ENCODE results near the gene DPCD. TPM values are rescaled to one million over a fixed set of nuclear protein-coding genes. Genes with fewer than 3 reads are reported as not detected.

DPCD gene
- total RNA-seq, 4 donors from 2014 or later, result 13.4 to 30.1 (median 24.5) TPM

DNA sequence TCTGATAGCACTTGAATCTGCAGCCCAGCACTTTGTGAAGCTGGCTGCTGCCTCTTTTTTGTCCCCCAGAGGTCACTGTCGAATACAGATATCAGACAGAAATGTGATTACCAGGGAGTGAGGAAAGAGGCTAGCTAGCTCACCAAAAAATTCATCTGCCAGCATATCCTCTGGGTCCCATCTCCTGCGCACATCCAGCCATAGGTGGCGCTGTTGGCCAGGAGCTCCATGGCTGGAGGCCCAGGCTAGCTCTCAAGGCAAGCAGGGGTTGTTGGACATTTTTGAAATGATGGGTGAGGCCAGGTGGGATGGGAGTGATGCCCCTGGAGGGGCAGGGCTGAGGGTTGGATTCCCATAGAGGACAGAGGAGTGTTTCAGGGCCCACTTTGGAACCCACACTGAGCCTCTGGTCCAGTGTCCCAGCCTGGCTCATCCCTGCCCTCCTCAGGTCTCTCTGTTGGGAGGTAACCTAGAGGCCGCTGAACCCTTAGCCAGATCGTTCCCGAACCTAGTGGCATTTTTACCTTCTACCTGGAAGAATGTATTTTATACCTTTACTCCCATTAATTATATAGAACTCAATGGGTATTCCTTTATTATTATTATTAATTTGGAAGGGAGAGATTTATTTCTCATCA, 14.8 kb downstream of the DPCD start:
- WGBS, 2 donors (ENCODE audit: low coverage in 1 of 2), result 54 to 67% methylated on average over 4 to 6 of the region's 6 CpGs
- H3K36me3 ChIP-seq, result peaks cover 0 to 53% of the 10 kb centered on the region in 2 donors
- no peaks in the 10 kb centered on the region for H3K27me3 ChIP-seq
- ATAC-seq, result peak; percentile 78
- H3K4me3 ChIP-seq, result no peak overlapping the region
- no peaks in the 10 kb centered on the region for H3K4me1 ChIP-seq
- TF ChIP-seq, protein P1, sequence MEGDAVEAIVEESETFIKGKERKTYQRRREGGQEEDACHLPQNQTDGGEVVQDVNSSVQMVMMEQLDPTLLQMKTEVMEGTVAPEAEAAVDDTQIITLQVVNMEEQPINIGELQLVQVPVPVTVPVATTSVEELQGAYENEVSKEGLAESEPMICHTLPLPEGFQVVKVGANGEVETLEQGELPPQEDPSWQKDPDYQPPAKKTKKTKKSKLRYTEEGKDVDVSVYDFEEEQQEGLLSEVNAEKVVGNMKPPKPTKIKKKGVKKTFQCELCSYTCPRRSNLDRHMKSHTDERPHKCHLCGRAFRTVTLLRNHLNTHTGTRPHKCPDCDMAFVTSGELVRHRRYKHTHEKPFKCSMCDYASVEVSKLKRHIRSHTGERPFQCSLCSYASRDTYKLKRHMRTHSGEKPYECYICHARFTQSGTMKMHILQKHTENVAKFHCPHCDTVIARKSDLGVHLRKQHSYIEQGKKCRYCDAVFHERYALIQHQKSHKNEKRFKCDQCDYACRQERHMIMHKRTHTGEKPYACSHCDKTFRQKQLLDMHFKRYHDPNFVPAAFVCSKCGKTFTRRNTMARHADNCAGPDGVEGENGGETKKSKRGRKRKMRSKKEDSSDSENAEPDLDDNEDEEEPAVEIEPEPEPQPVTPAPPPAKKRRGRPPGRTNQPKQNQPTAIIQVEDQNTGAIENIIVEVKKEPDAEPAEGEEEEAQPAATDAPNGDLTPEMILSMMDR (IDR thresholded peaks at IDR 0.05), result peak in 3 of 4 experiments; percentile 61 to 71 (median 65)
- TF ChIP-seq POLR2AphosphoS5 (IDR thresholded peaks at IDR 0.05), result no peak
- no peaks in the 10 kb centered on the region for H3K9me3 ChIP-seq
- no peak overlapping the region for H3K27ac ChIP-seq

DNA sequence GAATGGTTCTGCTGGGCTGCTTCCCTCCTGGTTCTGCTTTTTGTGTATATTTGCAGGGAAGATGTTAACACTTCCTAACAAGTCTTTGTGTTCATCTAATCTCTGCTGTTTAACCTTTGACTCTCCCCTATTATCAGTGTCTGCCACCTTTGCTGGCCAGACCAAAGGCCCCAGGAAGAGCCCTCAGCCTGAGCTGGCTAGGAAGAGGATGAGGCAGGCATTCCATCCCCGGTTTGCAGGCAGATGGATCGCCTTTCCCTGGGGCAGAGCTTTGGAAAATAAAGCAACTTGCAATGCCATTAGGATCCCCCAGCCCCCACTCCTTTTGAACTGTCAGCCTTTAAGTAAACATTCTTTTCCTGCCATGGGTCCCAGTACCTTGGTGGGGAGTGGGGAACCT, 19.0 kb downstream of the DPCD start:
- no peak for TF ChIP-seq EP300 (IDR thresholded peaks at IDR 0.05)
- TF ChIP-seq POLR2A (IDR thresholded peaks at IDR 0.05), result no peak
- TF ChIP-seq, protein P1 (IDR thresholded peaks at IDR 0.05), result no peak
- no peak for TF ChIP-seq POLR2AphosphoS5 (IDR thresholded peaks at IDR 0.05)
- ATAC-seq, result no peak
- 38% methylated on average over 2 of the region's 2 CpGs; no CpG with 5 or more reads in 1 of the 2 donors for WGBS, 2 donors (ENCODE audit: low coverage in 1 of 2)
- Histone ChIP-seq H3K27ac (no peak overlapping the region), H3K4me3 (no peak overlapping the region), H3K36me3 (peaks cover 0 to 85% of the 10 kb centered on the region in 2 donors), H3K9me3 (no peaks in the 10 kb centered on the region), H3K27me3 (no peaks in the 10 kb centered on the region), H3K4me1 (no peaks in the 10 kb centered on the region)

DNA sequence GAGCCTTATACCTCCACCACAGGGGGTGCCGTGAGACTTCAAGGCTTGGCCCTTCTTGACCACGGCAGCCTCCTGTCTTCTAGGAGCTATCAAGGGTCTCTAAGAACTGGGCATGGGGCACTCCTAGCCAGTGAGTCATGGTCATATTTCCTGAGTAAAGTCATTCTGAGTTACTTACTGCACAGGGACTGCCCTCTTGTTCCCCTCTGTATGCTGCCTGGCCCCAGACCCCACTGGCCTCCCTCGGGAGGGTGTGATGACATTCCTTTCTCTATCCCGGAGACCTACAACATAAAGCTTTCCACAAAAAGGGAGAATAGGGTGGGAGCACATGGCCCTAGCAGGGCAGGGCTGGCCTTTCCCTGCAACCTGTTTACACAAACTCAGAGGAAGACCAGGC, 21.4 kb downstream of the DPCD start:
- no peak for ATAC-seq
- Histone ChIP-seq H3K27ac (no peak overlapping the region), H3K4me3 (no peak overlapping the region), H3K4me1 (no peaks in the 10 kb centered on the region), H3K36me3 (peaks cover 0 to 93% of the 10 kb centered on the region in 2 donors), H3K9me3 (no peaks in the 10 kb centered on the region), H3K27me3 (no peaks in the 10 kb centered on the region)
- TF ChIP-seq, protein P1 (IDR thresholded peaks at IDR 0.05), result no peak
- no peak for TF ChIP-seq POLR2A (IDR thresholded peaks at IDR 0.05)
- no peak for TF ChIP-seq POLR2AphosphoS5 (IDR thresholded peaks at IDR 0.05)
- TF ChIP-seq EP300 (IDR thresholded peaks at IDR 0.05), result no peak
- WGBS, 2 donors (ENCODE audit: low coverage in 1 of 2), result 85% methylated on average over 2 of the region's 4 CpGs; no CpG with 5 or more reads in 1 of the 2 donors

DNA sequence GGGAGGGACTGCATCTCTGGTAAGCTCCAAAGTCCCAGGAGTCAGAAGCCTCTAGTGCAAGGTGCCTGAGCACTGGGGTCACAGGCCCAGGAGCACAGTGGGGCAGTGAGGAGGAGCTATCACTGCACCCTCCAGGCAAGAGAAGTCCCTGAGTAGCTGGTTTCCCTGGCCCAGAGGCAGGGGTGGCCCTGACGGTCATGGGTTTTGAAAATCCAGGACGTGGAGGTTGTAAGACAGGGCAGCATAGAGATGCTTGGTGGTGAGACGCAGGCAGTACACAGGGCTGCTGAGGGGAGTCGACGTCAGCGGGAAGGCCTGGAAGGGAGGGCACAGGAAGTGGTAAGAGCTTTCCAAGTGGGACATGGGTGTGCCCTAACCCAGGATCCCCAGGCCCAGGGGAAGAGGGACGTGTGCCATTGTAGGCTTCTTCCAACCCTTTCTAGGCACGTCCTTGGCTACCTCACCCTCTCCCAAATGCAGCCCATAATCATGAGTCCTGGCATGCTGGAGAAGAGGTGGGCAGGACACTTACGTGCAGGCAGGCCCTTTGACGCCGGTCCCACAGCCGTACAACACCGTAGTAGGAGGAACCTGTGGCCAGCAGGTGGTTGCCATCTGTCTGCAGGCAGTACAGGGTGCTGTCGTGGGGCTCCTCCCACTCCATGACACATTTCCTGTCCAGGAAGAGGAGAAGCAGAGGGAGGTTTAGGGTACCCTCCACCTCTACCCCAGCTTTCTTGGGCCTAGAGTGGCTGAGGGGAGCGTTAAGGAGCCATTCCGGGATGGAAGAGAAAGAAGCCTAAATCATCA, 23.2 kb downstream of the DPCD start:
- 43 to 69% methylated on average over 1 to 7 of the region's 16 CpGs for WGBS, 2 donors (ENCODE audit: low coverage in 1 of 2)
- no peaks in the 10 kb centered on the region for H3K27me3 ChIP-seq
- TF ChIP-seq, protein P1 (IDR thresholded peaks at IDR 0.05), result no peak
- no peak for TF ChIP-seq POLR2AphosphoS5 (IDR thresholded peaks at IDR 0.05)
- no peak for TF ChIP-seq EP300 (IDR thresholded peaks at IDR 0.05)
- TF ChIP-seq POLR2A (IDR thresholded peaks at IDR 0.05), result no peak
- H3K27ac ChIP-seq, result no peak overlapping the region
- H3K36me3 ChIP-seq, result peaks cover 0 to 86% of the 10 kb centered on the region in 2 donors
- no peak for ATAC-seq
- no peaks in the 10 kb centered on the region for H3K9me3 ChIP-seq
- H3K4me3 ChIP-seq, result no peak overlapping the region
- H3K4me1 ChIP-seq, result no peaks in the 10 kb centered on the region

All from gastroesophageal sphincter (tissue), 4 donors.